Stimulated activated CD8-positive, alpha-beta memory T cell treated with anti-CD3 and anti-CD28 coated beads, Interleukin-2, amount 100 ng/mL, for 1 hour (primary cell): ENCODE results near the gene CCDC90B.
"Not testable (repeated sequence)": the region's sequence is repeated elsewhere in the genome, so short reads cannot be mapped to it uniquely, and the experiment has no call there.

Source experiments
- DNase-seq, 2 donors: peaks; one replicate each; pipeline ENCODE4 v3.0.0-alpha.2; 2020; ENCODE audit warnings: low read depth in 2 of 2

The CCDC90B gene

DNA sequence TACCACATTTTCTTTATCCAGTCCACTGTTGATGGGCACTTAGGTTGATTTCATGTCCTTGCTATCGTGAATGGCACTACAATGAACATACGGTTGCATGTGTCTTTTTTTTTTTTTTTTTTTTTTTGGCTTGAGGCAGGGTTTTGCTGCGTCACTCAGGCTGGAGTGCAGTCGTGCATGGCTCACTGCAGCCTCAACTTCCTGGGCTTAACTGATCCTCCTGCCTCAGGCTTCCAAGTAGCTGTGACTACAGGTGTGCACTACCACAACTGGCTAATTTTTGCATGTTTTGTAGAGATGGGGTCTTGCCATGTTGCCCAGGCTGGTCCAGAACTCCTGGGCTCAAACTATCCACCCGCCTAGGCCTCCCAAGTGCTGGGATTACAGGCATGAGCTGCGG is 1.5 kb upstream of the CCDC90B start:
- no peak for DNase-seq

DNA sequence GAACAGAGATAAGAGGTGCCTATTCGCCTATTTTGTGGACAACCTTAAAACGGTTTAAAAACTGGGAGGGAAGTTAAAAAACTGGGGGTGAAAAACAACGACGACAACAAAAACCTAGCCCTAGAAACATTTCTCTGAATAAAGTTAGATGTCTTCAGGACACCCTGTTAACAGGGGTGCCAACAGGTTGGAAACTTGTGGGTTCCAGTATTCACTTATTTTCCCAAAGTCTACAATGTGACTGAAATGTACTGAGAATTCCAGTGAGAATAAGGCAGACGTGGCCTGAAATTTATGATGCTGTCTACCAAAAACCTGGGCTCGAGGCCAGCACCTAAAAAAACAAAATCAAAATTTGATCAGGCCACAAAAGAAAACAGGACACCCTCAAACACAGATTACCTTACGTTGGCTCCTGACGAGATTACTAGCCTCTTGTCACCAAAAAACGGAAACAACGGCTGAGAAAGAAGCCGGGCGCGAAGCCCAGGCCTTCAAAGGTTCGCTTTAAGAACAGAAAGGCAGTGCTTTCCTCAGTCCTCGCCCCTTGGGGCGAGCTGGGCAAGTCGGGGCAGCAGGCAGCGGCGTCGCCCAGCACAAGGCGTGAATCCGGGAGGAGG is 906 bp downstream of the CCDC90B start:
- DNase-seq: no peak

DNA sequence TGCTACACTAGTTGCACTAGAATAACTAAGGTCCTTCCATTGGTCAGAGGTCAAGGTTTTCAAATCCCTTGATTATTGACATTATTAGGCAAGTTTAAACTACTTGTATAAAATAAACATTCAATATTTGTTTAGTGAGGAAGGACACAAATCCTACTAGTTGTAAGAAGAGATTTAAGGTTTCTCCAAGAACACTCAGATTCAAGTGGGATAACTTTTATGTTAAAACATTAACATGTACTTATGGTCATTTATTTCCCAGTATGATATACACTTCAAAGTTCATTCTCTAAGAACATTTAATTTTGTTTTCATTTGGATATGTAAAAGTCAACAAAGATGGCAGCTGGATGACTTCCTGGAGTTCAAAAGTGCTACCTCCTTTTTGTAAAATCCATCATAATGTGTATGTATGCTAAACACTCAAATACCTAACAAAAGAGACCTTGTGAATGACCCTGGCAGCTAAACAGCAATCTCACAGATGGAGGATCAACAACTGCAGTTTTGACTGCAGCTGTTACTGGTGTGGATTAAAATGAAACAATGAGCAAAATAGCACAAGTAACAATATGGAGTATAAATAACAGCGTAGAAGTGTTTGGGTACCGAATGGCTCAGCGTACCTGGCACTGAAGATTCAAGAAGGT is 1.5 kb downstream of the CCDC90B start:
- no peak for DNase-seq

DNA sequence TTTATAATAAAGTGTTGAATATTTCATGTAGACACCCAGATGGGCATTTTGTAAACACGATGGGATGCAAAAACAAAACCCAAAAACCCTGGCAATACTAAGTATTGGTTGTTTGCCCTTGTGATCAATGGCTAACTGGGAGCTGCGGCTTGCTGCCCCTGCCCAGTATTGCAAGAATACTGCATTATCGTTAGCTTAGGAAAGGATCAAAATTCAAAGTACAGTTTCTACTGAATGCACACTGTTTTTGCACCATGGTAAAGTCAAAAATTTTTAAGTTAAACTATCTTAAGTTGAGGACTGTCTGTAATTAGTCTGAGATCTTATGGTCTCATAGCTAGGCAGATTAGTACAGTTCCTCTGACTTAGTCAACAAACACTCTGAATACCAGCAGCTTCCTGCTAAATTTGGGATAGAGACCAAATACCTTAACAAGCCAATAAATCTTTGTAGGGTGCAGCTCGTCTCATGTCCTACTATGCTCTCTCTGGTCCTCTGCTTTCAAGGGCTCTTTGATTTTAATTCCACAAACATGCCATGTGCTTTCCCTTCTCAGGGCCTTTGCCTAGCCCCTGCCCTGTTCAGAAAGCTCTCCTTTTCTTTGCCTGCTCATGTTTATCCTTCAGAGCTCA is 4.0 kb downstream of the CCDC90B start:
- DNase-seq: no peak

DNA sequence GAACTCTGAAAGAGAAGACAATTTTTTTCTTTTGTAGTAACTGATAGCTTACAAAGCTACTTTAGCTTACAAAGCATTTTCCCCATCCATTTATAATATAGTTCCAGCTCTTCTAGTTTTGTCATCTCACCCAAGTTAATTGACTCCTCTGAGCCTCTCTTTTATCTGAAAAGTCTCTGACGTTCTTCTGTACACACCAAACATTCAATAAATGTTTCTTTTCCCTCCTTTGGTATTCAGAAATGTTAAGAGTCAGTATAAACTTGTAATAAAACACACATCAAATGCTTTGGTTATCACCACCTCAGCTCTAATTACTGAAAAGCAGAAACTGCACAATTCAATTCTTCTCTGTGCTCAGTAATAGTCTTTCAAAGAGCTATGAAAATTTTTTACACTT is 5.9 kb downstream of the CCDC90B start:
- DNase-seq: no peak

DNA sequence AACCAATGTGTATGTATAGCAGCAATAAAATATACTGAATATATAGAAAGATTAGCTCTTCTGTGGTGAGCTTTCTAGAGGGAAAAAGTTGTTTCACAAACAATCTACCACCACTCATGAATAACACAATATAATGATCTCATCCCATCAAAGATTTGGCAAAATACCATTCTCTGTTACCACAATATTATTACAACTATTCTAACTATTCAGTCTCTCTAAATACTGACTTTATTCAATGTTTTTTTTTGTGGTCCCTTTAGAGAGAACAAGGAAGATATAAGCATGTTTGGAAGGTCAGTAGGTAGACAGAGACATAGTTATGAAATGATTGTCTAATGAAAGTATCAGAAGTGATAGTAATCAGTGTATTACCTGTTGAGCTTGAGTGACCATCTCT is 7.8 kb downstream of the CCDC90B start:
- no peak for DNase-seq

DNA sequence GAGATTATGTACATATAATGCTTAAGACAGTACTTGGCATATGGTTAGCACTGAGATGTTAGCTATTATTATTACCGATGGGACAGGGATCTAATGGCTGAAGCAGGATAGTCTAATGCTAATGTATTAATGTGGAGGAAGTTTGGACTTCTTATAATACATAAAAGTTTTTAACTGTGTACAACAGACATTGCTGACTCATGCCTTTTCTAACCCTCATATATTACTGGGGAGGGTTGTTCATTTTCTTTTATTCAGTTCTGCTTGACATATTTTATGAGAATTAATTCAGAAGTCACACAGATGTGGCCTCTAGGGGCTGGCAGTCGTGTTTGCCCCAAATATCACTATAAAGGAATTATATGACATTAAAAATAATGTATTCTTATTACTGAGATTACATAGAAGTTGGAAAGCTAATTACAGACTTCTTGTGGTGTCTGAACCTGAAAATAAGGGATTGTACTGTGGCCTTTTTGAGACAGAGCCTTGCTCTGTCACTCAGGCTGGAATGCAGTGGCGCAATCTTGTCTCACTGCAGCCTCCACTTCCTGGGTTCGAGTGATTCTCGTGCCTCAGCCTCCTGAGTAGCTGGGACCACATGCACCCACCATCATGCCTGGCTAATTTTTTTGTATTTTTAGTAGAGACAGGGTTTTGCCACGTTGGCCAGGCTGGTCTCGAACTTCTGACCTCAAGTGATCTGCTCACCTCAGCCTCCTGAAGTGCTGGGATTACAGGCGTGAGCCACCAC is 10.1 kb downstream of the CCDC90B start:
- DNase-seq: no peak

DNA sequence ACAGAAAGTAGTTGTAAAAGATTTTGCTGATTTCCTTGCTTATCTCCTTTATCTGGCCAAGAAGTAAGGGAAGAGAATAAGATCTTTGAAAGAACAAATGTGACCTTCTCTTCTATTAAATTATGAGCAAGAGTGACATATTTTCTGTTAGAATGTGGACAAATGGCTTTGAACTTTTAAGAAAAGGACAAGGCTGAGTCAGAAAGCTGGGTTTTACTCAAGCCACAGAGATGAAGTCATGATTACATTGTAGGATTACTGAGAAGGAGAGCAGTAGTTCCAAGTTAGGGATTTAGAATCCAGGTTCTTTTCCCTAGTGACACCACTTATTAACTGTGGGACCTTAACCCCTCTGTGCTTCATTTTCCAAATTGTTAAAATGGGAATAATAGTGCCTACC is 13.5 kb downstream of the CCDC90B start:
- DNase-seq: no peak

DNA sequence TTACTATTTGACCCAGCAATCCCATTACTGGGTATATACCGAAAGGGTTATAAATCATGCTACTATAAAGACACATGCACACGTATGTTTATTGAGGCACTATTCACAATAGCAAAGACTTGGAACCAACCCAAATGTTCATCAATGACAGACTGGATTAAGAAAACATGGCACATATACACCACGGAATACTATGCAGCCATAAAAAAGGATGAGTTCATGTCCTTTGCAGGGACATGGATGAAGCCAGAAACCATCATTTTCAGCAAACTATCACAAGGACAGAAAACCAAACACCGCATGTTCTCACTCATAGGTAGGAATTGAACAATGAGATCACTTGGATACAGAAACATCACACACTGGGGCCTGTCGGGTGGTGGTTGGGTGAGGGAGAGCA is 14.4 kb downstream of the CCDC90B start:
- DNase-seq: not testable (repeated sequence)

DNA sequence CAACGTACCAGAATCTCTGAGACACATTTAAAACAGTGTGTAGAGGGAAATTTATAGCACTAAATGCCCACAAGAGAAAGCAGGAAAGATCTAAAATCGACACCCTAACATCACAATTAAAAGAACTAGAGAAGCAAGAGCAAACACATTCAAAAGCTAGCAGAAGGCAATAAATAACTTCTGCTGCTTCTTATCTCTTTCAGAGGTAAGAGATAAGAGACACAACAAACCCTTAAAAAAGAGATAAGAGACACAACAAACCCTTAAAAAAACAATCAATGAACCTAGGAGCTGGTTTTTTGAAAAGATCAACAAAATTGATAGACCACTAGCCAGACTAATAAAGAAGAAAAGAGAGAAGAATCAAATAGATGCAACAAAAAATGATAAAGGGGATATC is 17.1 kb downstream of the CCDC90B start:
- not testable (repeated sequence) for DNase-seq

DNA sequence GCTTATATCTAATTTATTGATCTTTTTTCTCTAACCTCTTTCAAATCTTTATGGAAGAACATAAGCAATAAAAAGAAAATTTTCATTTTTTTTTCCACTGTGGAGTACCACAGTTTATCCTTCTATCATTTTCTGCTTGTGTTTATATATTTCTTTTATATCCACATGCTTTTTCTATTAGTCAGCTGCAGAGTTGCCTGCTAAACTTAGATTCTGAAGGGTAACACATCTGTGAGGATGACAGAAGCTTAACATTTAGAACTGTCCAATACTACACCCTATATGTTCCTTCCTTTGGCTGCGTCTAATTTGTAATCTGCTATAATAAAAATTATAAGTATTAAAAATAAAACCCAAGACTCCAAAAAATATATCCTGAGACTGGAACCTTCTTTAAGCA is 20.8 kb downstream of the CCDC90B start:
- no peak for DNase-seq

DNA sequence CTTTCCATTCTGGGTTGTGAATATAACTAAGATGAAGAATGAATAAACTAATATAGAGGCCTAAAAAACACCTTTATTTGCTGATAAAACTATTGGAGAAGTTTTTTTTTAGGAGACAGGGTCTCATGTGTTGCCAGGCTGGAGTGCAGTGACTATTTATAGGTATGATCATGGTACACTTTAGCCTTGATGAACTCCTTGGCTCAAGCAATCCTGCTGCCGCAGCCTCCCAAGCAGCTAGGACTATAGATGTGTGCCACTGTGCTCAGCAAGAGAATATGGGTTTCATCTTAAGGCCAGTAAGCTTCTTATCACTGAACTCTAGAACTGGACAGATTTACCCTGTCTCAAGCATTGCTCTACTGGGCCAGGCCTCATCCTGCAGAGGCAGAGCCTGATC is 26.6 kb downstream of the CCDC90B start:
- DNase-seq: no peak

DNA sequence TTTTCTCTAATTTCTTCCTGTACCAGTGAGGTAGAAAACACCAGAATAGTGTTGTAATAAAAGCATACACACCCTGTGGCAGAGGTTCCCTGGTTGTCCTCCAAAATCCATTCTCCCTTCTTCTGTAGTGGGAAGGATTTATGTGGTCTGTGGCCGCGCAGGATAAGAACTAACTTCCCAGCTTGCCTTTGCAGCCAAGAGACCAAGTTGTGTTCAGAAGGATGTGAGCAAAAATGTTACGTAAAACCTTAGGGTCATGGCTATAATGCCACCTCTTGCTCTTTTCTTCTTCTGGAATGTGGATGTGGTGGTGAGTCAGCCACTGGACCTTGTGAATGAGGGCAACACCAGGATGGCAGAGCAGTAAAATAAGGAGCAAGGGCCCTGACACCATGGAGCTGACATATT is 28.4 kb downstream of the CCDC90B start:
- no peak for DNase-seq

DNA sequence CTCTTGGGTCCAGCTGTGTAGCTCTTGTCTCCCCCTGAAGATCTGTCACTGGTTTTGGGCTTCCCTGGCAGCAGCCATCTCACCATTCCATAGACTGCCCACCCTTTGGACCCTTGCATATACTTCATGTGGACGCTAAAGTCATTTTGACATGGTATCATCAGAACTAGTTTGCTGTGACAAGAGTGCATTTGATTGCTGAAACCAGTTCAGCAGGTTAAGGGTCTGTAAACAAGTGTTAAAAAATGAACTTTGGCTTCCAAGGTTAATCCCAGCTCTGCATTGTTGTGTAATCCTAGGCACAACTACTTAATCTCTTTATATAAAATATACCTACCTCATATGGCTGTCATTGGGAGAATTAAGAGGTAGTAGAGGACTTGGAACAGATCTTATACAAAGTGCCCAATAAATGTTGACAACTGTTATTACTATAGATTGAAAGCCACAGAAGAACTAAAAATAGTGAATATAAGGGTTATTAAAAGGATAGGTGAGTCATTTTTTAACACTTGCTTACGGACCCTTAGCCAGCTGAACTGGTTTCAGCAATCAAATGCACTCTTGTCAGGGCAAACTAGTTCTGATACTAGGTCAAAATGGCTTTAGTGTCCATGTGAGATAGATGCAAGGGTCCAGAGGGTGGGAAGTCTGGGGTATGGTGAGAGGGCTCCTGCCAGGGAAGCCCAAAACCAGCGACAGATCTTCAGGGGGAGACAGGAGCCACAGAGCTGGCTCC is 29.4 kb downstream of the CCDC90B start:
- DNase-seq: no peak

DNA sequence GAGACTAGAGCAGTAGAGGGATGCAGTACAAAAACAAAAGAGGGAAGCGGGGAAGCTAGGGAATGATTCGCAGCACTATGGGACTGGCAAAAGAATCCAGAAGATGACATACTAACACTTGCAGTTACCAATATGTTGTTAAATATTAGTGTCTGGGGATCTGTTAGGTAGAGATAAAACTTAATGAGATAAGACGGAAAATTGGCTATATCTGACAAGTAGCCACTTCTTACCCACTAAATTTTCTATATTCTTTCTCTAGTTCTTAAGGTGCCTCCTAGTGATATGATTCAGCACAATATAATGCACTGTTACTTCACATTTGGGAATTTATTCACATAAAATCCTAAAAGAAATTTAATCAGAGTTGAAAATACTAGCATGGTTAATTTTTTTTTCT is 30.8 kb downstream of the CCDC90B start:
- no peak for DNase-seq

DNA sequence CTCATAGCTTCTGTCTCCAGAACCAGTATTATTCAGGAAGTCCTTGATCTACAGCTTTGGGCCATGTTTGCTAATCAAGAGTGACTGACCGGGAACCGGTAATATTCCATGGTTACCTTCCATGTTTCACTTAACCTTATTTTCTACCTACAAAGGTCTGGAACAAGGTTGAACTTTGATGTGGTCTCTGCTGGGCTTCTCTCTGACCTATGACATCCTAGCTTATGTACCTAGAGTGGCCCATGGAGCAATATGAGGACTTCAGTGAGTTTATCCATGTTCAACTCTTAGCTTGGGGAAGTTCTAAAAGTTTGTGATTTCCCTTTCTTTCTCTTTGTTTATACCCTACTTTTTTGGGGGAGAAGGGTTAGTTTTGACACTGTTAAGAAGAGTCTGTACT is 33.2 kb downstream of the CCDC90B start:
- no peak for DNase-seq

DNA sequence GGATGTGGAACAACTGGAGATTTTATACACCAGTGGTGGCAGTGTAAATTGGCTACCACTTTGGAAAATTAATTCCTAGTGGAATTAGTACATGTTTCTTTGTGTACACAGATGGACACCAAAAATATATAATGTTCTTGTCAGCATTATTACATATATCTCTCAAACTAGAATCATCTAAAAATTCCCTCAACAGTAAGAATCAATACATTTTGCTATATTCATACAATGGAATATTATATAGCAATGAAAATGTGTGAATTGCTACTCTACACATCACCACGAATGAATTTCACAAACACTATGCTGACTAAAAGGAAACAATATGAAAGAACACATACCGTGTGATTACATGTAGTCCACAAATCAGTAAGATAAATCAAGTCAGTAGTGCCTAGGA is 33.9 kb downstream of the CCDC90B start:
- no peak for DNase-seq

DNA sequence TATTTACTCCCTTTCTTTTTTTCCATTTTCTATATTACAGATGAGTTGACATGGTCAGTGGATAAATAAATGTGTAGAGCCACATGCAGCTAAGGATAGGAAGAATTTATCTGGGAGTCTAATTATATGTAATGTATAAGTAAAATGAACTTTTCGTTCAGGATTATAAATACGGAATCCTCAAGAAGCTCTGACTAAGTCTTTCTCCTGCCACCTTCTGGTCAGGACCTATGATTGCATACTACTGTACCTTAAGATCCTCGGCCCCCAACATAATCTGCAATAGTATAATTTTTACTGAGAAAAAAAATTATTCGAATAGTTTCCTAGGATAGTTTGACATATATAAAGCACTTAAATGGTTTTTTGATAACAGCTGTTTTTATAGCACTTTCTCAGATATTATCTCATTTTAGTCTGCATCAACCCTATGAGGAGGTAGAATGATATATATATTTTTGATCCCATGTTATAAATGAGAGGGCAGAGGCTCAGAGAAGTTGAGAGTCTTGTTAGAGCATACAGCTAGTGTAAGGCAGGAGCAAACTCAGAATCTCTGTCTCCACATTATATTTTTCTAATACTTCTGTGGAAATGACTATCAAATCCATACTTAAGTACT is 36.1 kb downstream of the CCDC90B start:
- no peak for DNase-seq

DNA sequence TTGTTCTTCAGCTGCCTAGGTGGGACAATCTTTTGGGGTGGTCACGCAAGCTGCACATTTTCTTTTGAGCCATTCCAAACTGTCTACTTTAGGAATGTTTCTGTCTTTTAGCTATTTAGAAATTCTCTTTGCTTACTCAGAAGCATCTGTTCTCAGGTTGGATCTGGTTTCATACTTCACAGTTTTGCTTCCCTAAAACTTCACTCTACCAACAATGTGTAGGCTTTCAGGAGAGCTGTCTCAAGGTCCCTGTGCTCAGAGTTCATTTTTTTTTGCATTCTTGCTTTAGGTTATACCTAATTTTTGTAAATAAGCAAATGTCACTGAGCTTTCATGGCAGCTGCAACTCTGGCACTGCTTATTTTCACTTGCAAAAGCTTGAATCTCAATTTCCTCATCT is 36.7 kb downstream of the CCDC90B start:
- no peak for DNase-seq

DNA sequence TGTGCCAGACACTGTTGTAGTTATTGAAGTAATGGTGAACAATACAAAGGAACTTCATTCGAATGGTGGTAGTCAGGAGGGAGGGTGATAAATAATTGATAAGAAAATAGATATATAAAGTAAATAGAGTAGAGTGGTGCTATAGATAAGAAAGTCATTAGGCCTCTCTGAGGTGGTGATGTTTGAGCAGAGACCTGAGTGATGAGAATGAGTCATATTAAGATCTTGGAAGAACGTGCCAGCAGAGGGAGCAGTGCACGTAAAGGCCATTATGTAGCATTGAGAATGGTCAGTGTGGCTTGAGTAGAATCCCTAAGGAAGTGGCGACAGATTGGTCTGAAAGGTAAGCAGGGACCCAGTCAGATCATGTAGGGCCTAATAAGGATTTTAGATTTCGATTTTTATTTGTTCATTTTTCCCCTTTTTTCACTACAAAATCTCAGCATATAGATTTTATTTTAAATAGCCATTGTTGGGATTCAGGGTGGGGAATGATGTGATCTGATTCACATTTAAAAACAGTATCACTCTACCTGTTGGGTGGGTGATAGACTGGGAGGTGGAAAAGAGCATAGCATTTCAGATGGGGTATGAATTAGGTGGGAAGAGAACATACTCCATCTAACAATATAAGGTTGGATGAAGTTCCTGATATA is 44.7 kb downstream of the CCDC90B start:
- no peak for DNase-seq

DNA sequence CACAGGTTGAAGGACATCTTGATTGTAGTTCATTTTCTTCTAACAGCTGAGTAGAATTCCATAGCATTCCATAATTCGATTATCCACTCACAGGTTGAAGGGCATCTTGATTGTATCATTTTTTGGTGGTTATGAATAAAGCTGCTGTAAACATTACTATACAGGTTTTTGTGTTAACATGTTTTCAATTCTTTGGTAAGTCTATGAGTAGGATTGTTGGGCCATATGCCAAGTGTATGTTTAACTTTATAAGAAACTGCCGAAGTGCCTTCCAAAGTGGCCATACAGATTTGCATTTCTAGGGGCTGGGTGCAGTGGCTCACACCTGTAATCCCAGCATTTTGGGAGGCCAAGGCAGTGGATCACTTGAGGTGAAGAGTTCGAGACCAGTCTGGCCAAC is 48.1 kb downstream of the CCDC90B start:
- no peak for DNase-seq
